Measurements from ENCODE around the gene MAD1L1.

Gene MAD1L1

GRCh38 chr7:2017914-2018568 lies 214.7 kb downstream of the MAD1L1 start:
- ATAC-seq (ENCODE audit: low read depth) = no peak
- Histone ChIP-seq H3K4me3 (ENCODE audit: severe bottlenecking) (no peak overlapping the region), H3K27ac (ENCODE audit: poor library complexity, severe bottlenecking) (no peak overlapping the region)

DNA sequence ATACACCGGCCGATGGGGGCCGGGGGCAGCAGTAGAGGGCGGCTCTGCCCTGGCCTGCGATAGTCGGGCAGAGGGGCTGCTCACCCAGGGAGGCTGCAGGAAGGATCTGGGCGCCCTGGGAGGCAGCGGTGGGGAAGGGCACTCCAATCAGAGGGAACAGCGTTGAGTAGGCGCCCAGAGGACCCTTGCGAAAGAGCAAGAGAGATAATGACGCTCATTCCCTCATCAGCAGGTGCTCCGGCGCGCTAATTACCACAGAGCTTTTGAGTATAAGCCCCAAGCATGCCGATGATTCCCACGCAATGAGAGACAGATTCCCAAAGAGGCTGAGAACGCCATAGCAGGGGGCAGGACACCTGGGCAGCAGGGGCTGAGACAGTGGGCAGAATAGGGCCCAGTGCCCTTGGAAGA lies 215.3 kb downstream of the MAD1L1 start:
- H3K36me3 ChIP-seq (ENCODE audit: low read depth) = no peaks in the 10 kb centered on the region
- H3K27ac ChIP-seq (ENCODE audit: poor library complexity, severe bottlenecking) = no peak overlapping the region
- ATAC-seq (ENCODE audit: low read depth) (no peak), DNase-seq (ENCODE audit: low spot score) (peak; percentile 58)
- no peaks in the 10 kb centered on the region for H3K27me3 ChIP-seq (ENCODE audit: insufficient read depth, poor library complexity, severe bottlenecking)
- H3K4me1 ChIP-seq (ENCODE audit: insufficient read depth, poor library complexity, severe bottlenecking) = peaks cover 5% of the 10 kb centered on the region
- no peaks in the 10 kb centered on the region for H3K9me3 ChIP-seq (ENCODE audit: severe bottlenecking)
- TF ChIP-seq CTCF (IDR thresholded peaks at IDR 0.05; ENCODE audit: poor library complexity, severe bottlenecking) = no peak
- no peak overlapping the region for H3K4me3 ChIP-seq (ENCODE audit: severe bottlenecking)

More at GRCh38 chr7:2017914-2018568, 214.7 kb downstream of the MAD1L1 start:
- Histone ChIP-seq H3K9me3 (ENCODE audit: severe bottlenecking) (no peaks in the 10 kb centered on the region), H3K4me1 (ENCODE audit: insufficient read depth, poor library complexity, severe bottlenecking) (peaks cover 5% of the 10 kb centered on the region), H3K27me3 (ENCODE audit: insufficient read depth, poor library complexity, severe bottlenecking) (no peaks in the 10 kb centered on the region), H3K36me3 (ENCODE audit: low read depth) (no peaks in the 10 kb centered on the region)
- no peak for DNase-seq (ENCODE audit: low spot score)
- no peak for TF ChIP-seq CTCF (IDR thresholded peaks at IDR 0.05; ENCODE audit: poor library complexity, severe bottlenecking)

DNA sequence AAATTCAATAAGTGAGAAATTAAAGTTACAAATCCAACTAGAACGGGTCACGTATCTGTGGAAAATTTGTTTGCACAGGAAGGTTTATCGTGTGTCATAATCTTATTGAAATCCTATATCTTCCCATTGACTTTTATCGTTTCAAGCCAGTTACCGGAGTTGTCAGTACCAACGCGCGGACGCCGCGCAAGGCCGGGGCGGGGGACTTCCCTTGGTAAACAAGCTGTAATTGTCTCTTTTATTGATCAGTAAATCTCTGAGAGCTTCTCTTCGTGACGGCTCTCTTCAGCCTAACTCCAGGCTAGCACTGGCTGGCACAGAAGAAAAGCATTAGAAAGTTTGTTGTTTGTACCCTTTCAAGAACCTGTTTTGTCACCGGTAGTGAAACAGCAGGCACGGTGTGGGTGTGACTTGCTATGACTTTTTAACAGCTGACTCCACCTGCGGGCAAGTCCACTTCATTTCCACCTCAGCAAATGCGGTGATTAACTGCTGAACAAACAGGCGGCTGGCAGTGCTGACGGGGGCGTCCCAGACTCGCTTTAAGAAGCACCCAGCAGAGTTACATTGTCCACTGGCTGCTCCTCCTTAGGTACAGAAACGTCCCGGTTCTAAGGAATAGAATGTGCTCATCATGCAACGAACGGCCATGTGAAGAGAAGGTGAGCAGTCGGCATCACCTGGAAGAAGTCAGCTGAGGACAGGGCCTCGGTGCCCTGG lies 215.8 kb downstream of the MAD1L1 start:
- no peak overlapping the region for H3K27ac ChIP-seq (ENCODE audit: poor library complexity, severe bottlenecking)
- DNase-seq (ENCODE audit: low spot score) (peak; percentile 38), ATAC-seq (ENCODE audit: low read depth) (no peak)
- no peak overlapping the region for H3K4me3 ChIP-seq (ENCODE audit: severe bottlenecking)
- H3K9me3 ChIP-seq (ENCODE audit: severe bottlenecking) = no peaks in the 10 kb centered on the region
- no peaks in the 10 kb centered on the region for H3K36me3 ChIP-seq (ENCODE audit: low read depth)
- H3K4me1 ChIP-seq (ENCODE audit: insufficient read depth, poor library complexity, severe bottlenecking) = peaks cover 5% of the 10 kb centered on the region
- no peaks in the 10 kb centered on the region for H3K27me3 ChIP-seq (ENCODE audit: insufficient read depth, poor library complexity, severe bottlenecking)
- TF ChIP-seq CTCF (IDR thresholded peaks at IDR 0.05; ENCODE audit: poor library complexity, severe bottlenecking) = no peak

DNA sequence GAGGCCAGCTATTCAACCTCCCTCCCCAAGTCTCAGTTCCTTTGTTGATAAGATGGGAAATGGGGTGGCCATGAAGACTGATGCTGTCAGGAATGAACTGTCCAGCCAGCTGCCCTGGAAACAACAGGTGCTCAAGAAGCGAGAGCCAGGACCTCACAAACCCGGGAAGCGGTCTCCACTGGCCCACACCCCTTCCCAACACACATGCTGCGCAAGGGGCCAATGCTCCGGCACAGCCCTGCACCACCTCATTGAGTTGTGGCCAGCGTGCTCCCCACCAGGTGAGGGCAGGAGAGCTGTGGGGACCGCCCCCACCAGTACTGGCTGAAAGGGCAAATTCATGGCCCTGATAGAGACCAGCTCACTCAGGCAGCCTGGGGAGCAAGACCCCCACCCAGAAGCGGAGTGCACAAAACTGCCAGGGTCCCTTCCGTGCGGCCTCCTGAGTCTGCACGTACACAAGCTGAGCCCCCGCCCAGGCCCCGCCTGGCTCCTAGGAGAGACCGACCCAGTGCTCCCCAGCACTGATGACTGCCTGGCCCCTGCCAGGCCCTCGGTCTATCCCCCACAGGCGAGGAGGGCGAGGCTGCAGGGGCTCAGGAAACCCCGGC lies 216.6 kb downstream of the MAD1L1 start:
- no peaks in the 10 kb centered on the region for H3K27me3 ChIP-seq (ENCODE audit: insufficient read depth, poor library complexity, severe bottlenecking)
- TF ChIP-seq CTCF (IDR thresholded peaks at IDR 0.05; ENCODE audit: poor library complexity, severe bottlenecking) = no peak
- ATAC-seq (ENCODE audit: low read depth) (no peak), DNase-seq (ENCODE audit: low spot score) (peak; percentile 62)
- peaks cover 5% of the 10 kb centered on the region for H3K4me1 ChIP-seq (ENCODE audit: insufficient read depth, poor library complexity, severe bottlenecking)
- no peaks in the 10 kb centered on the region for H3K9me3 ChIP-seq (ENCODE audit: severe bottlenecking)
- no peaks in the 10 kb centered on the region for H3K36me3 ChIP-seq (ENCODE audit: low read depth)
- H3K4me3 ChIP-seq (ENCODE audit: severe bottlenecking) = no peak overlapping the region
- H3K27ac ChIP-seq (ENCODE audit: poor library complexity, severe bottlenecking) = no peak overlapping the region

Data from RWPE2 (cell line).